ENCODE data around the gene MAN2B1. TPM values are rescaled to one million over a fixed set of nuclear protein-coding genes. Genes with fewer than 3 reads are reported as not detected.

MAN2B1 gene
- total and polyA plus RNA-seq, 2 experiments from 2014 or later: 33.2 to 60.8 TPM

DNA sequence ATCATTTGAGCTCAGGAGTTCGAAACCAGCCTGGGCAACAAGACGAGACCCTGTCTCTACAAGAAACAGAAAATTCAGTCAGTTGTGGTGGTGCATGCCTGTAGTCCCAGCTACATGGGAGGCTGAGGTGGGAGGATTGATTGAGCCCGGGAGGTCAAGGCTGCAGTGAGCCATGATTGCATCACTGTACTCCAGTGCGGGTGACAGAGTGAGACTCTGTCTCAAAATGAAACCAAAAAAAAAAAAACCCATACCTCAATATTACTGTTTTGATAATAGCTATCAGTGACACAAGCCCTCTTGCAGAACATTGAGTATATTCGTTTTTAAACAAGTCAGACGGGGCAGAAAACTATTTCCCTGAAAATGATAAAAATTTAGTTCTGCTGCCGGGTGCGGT lies 39.6 kb downstream of the MAN2B1 start:
- no peak overlapping the region for H3K4me2 ChIP-seq
- no peak overlapping the region for H3K4me3 ChIP-seq
- Mint-ChIP-seq H3K36me3 (ENCODE audit: low read depth) (peaks cover 94% of the 10 kb centered on the region), H3K4me1 (no peaks in the 10 kb centered on the region), H3K27me3 (ENCODE audit: insufficient read depth, low read depth, poor library complexity) (peaks cover 5% of the 10 kb centered on the region), H3K4me3 (no peak overlapping the region), H3K9me3 (peaks cover 69% of the 10 kb centered on the region), H3K27ac (no peak overlapping the region)
- H3K27me3 ChIP-seq (ENCODE audit: insufficient read depth): no peaks in the 10 kb centered on the region
- H3F3A ChIP-seq (replicated peaks; ENCODE audit: low read depth): 0 out of 2 replicates have a peak, but pooled peaks cover 4% of the 10 kb centered on the region
- no peaks in the 10 kb centered on the region for H3K4me1 ChIP-seq (ENCODE audit: insufficient read depth)
- peaks cover 3% of the 10 kb centered on the region; the same call in 1 of the 2 replicates for H3K9me2 ChIP-seq (ENCODE audit: insufficient read depth)
- no peak for TF ChIP-seq POLR2AphosphoS5 (IDR thresholded peaks at IDR 0.05; ENCODE audit: low read depth)
- no peak for TF ChIP-seq STAT1 (IDR thresholded peaks at IDR 0.05; ENCODE audit: unreplicated experiment)
- no peak for TF ChIP-seq ZNF462 (CRISPR knock-in tag; IDR thresholded peaks at IDR 0.05)
- TF ChIP-seq, protein P1, sequence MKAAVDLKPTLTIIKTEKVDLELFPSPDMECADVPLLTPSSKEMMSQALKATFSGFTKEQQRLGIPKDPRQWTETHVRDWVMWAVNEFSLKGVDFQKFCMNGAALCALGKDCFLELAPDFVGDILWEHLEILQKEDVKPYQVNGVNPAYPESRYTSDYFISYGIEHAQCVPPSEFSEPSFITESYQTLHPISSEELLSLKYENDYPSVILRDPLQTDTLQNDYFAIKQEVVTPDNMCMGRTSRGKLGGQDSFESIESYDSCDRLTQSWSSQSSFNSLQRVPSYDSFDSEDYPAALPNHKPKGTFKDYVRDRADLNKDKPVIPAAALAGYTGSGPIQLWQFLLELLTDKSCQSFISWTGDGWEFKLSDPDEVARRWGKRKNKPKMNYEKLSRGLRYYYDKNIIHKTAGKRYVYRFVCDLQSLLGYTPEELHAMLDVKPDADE (IDR thresholded peaks at IDR 0.05): no peak
- no peak for TF ChIP-seq EZH2phosphoT487 (IDR thresholded peaks at IDR 0.05; ENCODE audit: unreplicated experiment)
- TF ChIP-seq, protein P2, sequence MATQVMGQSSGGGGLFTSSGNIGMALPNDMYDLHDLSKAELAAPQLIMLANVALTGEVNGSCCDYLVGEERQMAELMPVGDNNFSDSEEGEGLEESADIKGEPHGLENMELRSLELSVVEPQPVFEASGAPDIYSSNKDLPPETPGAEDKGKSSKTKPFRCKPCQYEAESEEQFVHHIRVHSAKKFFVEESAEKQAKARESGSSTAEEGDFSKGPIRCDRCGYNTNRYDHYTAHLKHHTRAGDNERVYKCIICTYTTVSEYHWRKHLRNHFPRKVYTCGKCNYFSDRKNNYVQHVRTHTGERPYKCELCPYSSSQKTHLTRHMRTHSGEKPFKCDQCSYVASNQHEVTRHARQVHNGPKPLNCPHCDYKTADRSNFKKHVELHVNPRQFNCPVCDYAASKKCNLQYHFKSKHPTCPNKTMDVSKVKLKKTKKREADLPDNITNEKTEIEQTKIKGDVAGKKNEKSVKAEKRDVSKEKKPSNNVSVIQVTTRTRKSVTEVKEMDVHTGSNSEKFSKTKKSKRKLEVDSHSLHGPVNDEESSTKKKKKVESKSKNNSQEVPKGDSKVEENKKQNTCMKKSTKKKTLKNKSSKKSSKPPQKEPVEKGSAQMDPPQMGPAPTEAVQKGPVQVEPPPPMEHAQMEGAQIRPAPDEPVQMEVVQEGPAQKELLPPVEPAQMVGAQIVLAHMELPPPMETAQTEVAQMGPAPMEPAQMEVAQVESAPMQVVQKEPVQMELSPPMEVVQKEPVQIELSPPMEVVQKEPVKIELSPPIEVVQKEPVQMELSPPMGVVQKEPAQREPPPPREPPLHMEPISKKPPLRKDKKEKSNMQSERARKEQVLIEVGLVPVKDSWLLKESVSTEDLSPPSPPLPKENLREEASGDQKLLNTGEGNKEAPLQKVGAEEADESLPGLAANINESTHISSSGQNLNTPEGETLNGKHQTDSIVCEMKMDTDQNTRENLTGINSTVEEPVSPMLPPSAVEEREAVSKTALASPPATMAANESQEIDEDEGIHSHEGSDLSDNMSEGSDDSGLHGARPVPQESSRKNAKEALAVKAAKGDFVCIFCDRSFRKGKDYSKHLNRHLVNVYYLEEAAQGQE (IDR thresholded peaks at IDR 0.05; ENCODE audit: unreplicated experiment): no peak
- no peak for TF ChIP-seq EZH2 (IDR thresholded peaks at IDR 0.05; ENCODE audit: low read depth, unreplicated experiment)
- TF ChIP-seq CTCF (conservative IDR thresholded peaks at IDR 0.05; ENCODE audit: low read depth in 2 of 2): no peak
- no peak for TF ChIP-seq CREB1 (CRISPR knock-in tag; IDR thresholded peaks at IDR 0.05; ENCODE audit: low read depth)
- no peak for TF ChIP-seq JUNB (IDR thresholded peaks at IDR 0.05; ENCODE audit: unreplicated experiment)
- H3K27ac ChIP-seq (ENCODE audit: low read depth): no peak overlapping the region
- H3K36me3 ChIP-seq (ENCODE audit: insufficient read depth): peaks cover 58% of the 10 kb centered on the region
- no peaks in the 10 kb centered on the region; the same call in 1 of the 2 replicates for H4K20me1 ChIP-seq (replicated peaks; ENCODE audit: insufficient read depth)
- DNase-seq (ENCODE audit: low spot score): no peak
- peaks cover 12% of the 10 kb centered on the region for H3K79me2 ChIP-seq (replicated peaks; ENCODE audit: insufficient read depth)
- no peak for ATAC-seq
- no peak overlapping the region for H2AFZ ChIP-seq
